H1 (cell line): ENCODE data around the gene FAM200B. TPM values are rescaled to one million over a fixed set of nuclear protein-coding genes. Genes with fewer than 3 reads are reported as not detected.

Experiments
- CTCF ChIA-PET: fragments of 300-600 bp; sonication (Branson Sonifier 250); formaldehyde crosslinking; loops from one replicate; lab custom pipeline; 2021; ENCODE audit not compliant: partially characterized antibody; lab: Charles Lee
- POLR2A ChIA-PET: fragments of 300-600 bp; sonication (Branson Sonifier 250); formaldehyde crosslinking; loops from one replicate; lab custom pipeline; 2021; ENCODE audit warnings: inconsistent platforms; ENCODE audit not compliant: partially characterized antibody; lab: Charles Lee
- DNase-seq, 2 experiments: peaks; one replicate each; pipeline versions ENCODE4 v3.0.0 to v3.0.0-alpha.2; 2010 to 2022; ENCODE audit warnings: low spot score in 2 of 2, low read depth in 1 of 2, mixed read lengths in 1 of 2
- FAIRE-seq: peaks from 2 replicates; lab custom pipeline; 2011; peaks lifted over from hg19 to GRCh38; lab: Jason Lieb, UNC
- H2AFZ ChIP-seq: 2 replicates; pipeline ENCODE4 v1.8.1; 2012; ENCODE audit warnings: low read length, inconsistent platforms
- H2AK5ac ChIP-seq: 2 replicates; pipeline ENCODE4 v1.6.1; 2013; ENCODE audit warnings: low read depth, low read length
- H2BK120ac ChIP-seq: replicated peaks from 2 replicates; pipeline ENCODE3; 2013; ENCODE audit warnings: low read depth, low read length, inconsistent platforms
- H2BK12ac ChIP-seq: 2 replicates; pipeline ENCODE4 v1.6.1; 2013; ENCODE audit warnings: low read depth, low read length
- H2BK15ac ChIP-seq: 2 replicates; pipeline ENCODE4 v1.6.1; 2013; ENCODE audit warnings: low read length
- H2BK20ac ChIP-seq: 2 replicates; pipeline ENCODE4 v1.6.1; 2013; ENCODE audit warnings: low read length
- H2BK5ac ChIP-seq: 2 replicates; pipeline ENCODE4 v1.6.1; 2013; ENCODE audit warnings: low read depth, low read length
- H3K14ac ChIP-seq: 2 replicates; pipeline ENCODE4 v1.6.1; 2013; ENCODE audit warnings: inconsistent platforms; ENCODE audit not compliant: insufficient read length
- H3K18ac ChIP-seq: 2 replicates; pipeline ENCODE4 v1.6.1; 2013; ENCODE audit warnings: low read length; ENCODE audit errors: extremely low read depth
- H3K23ac ChIP-seq: 2 replicates; pipeline ENCODE4 v1.6.1; 2013; ENCODE audit warnings: inconsistent platforms; ENCODE audit not compliant: insufficient read length
- H3K23me2 ChIP-seq: 2 replicates; pipeline ENCODE4 v1.6.1; 2013; ENCODE audit warnings: low read depth, low read length
- H3K27ac ChIP-seq: 2 replicates; pipeline ENCODE4 v1.6.1; 2011; ENCODE audit warnings: low read depth, low read length, inconsistent platforms
- H3K27me3 ChIP-seq, 4 experiments: replicated peaks in 1 of 4; 1 replicate in 1 of 4; 2 replicates in 3 of 4; pipeline versions ENCODE4 v1.6.1 to v1.8.1; 2011 to 2013; ENCODE audit warnings: low read length in 3 of 4, mild to moderate bottlenecking in 3 of 4, inconsistent platforms in 2 of 4, mixed read lengths in 2 of 4, moderate library complexity in 1 of 4; ENCODE audit not compliant: control insufficient read depth in 3 of 4, insufficient read depth in 3 of 4; ENCODE audit errors: extremely low read depth in 1 of 4
- H3K36me3 ChIP-seq, 4 experiments: 2 replicates each; pipeline versions ENCODE4 v1.6.1 to v1.8.1; 2011 to 2013; ENCODE audit warnings: mild to moderate bottlenecking in 4 of 4, low read length in 3 of 4, moderate library complexity in 2 of 4, control low read depth in 1 of 4, inconsistent platforms in 1 of 4; ENCODE audit not compliant: insufficient read depth in 4 of 4, control insufficient read depth in 2 of 4
- H3K4ac ChIP-seq: replicated peaks from 2 replicates; pipeline ENCODE3; 2013; ENCODE audit warnings: low read length, low read depth, mixed read lengths, inconsistent platforms; ENCODE audit not compliant: insufficient read length
- H3K4me1 ChIP-seq, 4 experiments: replicated peaks in 1 of 4; 1 replicate in 1 of 4; 2 replicates in 3 of 4; pipeline versions ENCODE4 v1.6.1 to v1.8.1; 2011 to 2013; ENCODE audit warnings: low read length in 3 of 4, inconsistent platforms in 2 of 4, mixed read lengths in 1 of 4; ENCODE audit not compliant: insufficient read depth in 4 of 4, control insufficient read depth in 3 of 4
- H3K4me2 ChIP-seq, 2 experiments: 2 replicates each; pipeline versions ENCODE4 v1.6.1 to v1.8.1; 2011 to 2013; ENCODE audit warnings: low read depth in 2 of 2, low read length in 2 of 2, control low read depth in 1 of 2, inconsistent platforms in 1 of 2, mild to moderate bottlenecking in 1 of 2; ENCODE audit not compliant: insufficient read depth in 1 of 2
- H3K4me3 ChIP-seq, 4 experiments: fragments of 200-600, 300-600 bp in 1 of 4; sonication (generic), shearing (Covaris generic), sonication (Bioruptor Twin) in 1 of 4; 2 replicates each; pipeline versions ENCODE4 v1.5.1 to v1.8.1; 2011 to 2016; ENCODE audit warnings: low read length in 4 of 4, low read depth in 3 of 4, control low read depth in 2 of 4, inconsistent platforms in 2 of 4, mild to moderate bottlenecking in 2 of 4, mixed read lengths in 1 of 4, moderate library complexity in 1 of 4; ENCODE audit not compliant: insufficient read depth in 2 of 4; ENCODE audit errors: extremely low read depth in 1 of 4
- H3K56ac ChIP-seq: replicated peaks from 2 replicates; pipeline ENCODE3; 2013; ENCODE audit warnings: low read depth, mild to moderate bottlenecking, mixed read lengths, low read length, inconsistent platforms; ENCODE audit not compliant: insufficient read length
- H3K79me1 ChIP-seq: 2 replicates; pipeline ENCODE4 v1.6.1; 2013; ENCODE audit warnings: low read depth, low read length, control low read depth
- H3K79me2 ChIP-seq, 2 experiments: 2 replicates each; pipeline versions ENCODE4 v1.6.1 to v1.8.1; 2012 to 2013; ENCODE audit warnings: low read length in 2 of 2, mild to moderate bottlenecking in 2 of 2, inconsistent platforms in 1 of 2; ENCODE audit not compliant: insufficient read depth in 2 of 2, control insufficient read depth in 1 of 2
- H3K9ac ChIP-seq, 4 experiments: replicated peaks in 1 of 4; 1 replicate in 1 of 4; 2 replicates in 3 of 4; pipeline versions ENCODE4 v1.6.1 to v1.8.1; 2011 to 2013; ENCODE audit warnings: low read depth in 3 of 4, low read length in 3 of 4, control low read depth in 2 of 4, mild to moderate bottlenecking in 2 of 4, moderate library complexity in 2 of 4, inconsistent platforms in 1 of 4; ENCODE audit errors: extremely low read depth in 1 of 4
- H3K9me3 ChIP-seq, 2 experiments: 2 replicates each; pipeline versions ENCODE4 v1.6.1 to v1.8.1; 2012 to 2013; ENCODE audit warnings: mild to moderate bottlenecking in 2 of 2, moderate library complexity in 2 of 2, control low read depth in 1 of 2, inconsistent platforms in 1 of 2, low read depth in 1 of 2, low read length in 1 of 2, mixed read lengths in 1 of 2; ENCODE audit not compliant: insufficient read depth in 2 of 2
- H4K20me1 ChIP-seq, 2 experiments: replicated peaks in 1 of 2; 2 replicates each; pipeline versions ENCODE3 to v1.8.1; 2011 to 2013; ENCODE audit warnings: inconsistent platforms in 2 of 2, low read length in 2 of 2, mild to moderate bottlenecking in 1 of 2; ENCODE audit not compliant: insufficient read depth in 2 of 2, control insufficient read depth in 1 of 2
- H4K5ac ChIP-seq: 2 replicates; pipeline ENCODE4 v1.6.1; 2013; ENCODE audit warnings: low read length, low read depth, mixed read lengths, inconsistent platforms; ENCODE audit not compliant: insufficient read length
- H4K8ac ChIP-seq: 2 replicates; pipeline ENCODE4 v1.8.0; 2013; ENCODE audit warnings: mild to moderate bottlenecking, moderate library complexity, low read length, inconsistent platforms; ENCODE audit not compliant: insufficient read depth; ENCODE audit errors: extremely low read depth
- H4K91ac ChIP-seq: replicated peaks from 2 replicates; pipeline ENCODE3; 2013; ENCODE audit warnings: low read length, mixed read lengths, inconsistent platforms; ENCODE audit not compliant: insufficient read length
- E2F6 ChIP-seq: IDR thresholded peaks from 2 replicates; pipeline ENCODE4 v1.6.1; 2012; ENCODE audit warnings: inconsistent platforms
- RAD21 ChIP-seq, 2 experiments: IDR thresholded peaks in 1 of 2; conservative IDR thresholded peaks in 1 of 2; 2 replicates each; pipeline ENCODE4 v1.6.1; 2011; ENCODE audit warnings: low read depth in 2 of 2, low read length in 2 of 2, improper control_type of control experiment in 1 of 2, inconsistent platforms in 1 of 2, mild to moderate bottlenecking in 1 of 2, moderate library complexity in 1 of 2
- WGBS, 2 experiments: shearing (Covaris generic) in 1 of 2; methylation state at CpG; one replicate each; pipeline versions ENCODE4 v1.1.6 to v1.1.7; 2013 to 2015; ENCODE audit warnings: low lambda C conversion rate in 2 of 2, mixed read lengths in 2 of 2, inconsistent platforms in 1 of 2, low coverage in 1 of 2, missing lambda C conversion rate in 1 of 2; ENCODE audit not compliant: insufficient replicate concordance in 2 of 2, insufficient coverage in 1 of 2, insufficient read length in 1 of 2; ENCODE audit errors: extremely low coverage in 1 of 2, missing lambda C conversion rate in 1 of 2; 5-methylcytosine and 5-hydroxymethylcytosine counted together
- polyA plus RNA-seq, 7 experiments: library from polyadenylated mRNA; depleted of rRNA in 3 of 7; stranded (reverse) in 5 of 7; unstranded in 2 of 7; fragments of >200 nt in 5 of 7; fragments of 200-250 nt in 2 of 7; gene quantifications; 1 replicate in 5 of 7; 2 replicates in 1 of 7; 4 replicates in 1 of 7; pipeline versions ENCODE4 v1.2.1 to v1.2.3, GENCODE V29; 2011 to 2013; ENCODE audit warnings: missing spikeins in 2 of 7, mixed read lengths in 2 of 7
- total RNA-seq: library from RNA; stranded (reverse); fragmentation: NEBNext Ultra II Directional; extraction: Animal tissue kit (Norgen Biotek cat#: 25700); gene quantifications from 2 replicates; pipeline ENCODE4 v1.2.1, GENCODE V29; 2021

FAM200B gene
- total and polyA plus RNA-seq, 2 of the 8 experiments (the other 6 are each of a cell fraction or from before 2014, with no cell fraction given): 10.7 to 23.7 TPM

DNA sequence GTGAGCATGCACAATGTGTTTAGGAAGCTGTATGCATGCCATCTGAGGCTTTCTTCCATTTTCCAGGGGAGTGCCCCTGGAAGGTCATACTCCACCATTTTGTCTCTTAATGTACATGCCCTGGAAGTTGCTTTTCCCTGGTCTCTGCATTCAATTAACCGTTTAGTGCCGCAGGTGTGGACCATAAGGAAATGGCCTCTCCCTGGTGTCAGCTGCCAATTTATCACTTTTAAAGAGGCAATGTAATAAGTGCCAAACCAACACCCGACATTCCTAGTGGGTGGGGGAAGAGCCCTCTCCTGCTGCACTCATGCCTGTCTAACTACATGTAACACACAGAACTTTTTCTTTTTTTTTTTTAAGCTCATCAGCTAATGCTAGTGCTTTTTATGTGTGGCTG lies 14.1 kb downstream of the FAM200B start:
- no peak overlapping the region for H2BK15ac ChIP-seq
- H3K79me1 ChIP-seq: no peaks in the 10 kb centered on the region
- TF ChIP-seq E2F6: no peak
- no peak for TF ChIP-seq RAD21 (IDR thresholded peaks at IDR 0.05 in 1 of 2, conservative IDR thresholded peaks at IDR 0.05 in 1 of 2; ENCODE audit: low read depth in 2 of 2, low read length in 2 of 2)

More for the DNA sequence above, 14.1 kb downstream of the FAM200B start:
- H3K27ac ChIP-seq: no peak overlapping the region
- H2AFZ ChIP-seq: 0 out of 2 replicates have a peak overlapping the region, but pooled peaks have one; percentile 42
- no peak overlapping the region for H3K23ac ChIP-seq
- H3K27me3 ChIP-seq: no peaks in the 10 kb centered on the region
- no peak for DNase-seq
- no peak overlapping the region for H3K9ac ChIP-seq
- no peaks in the 10 kb centered on the region for H3K36me3 ChIP-seq
- H2BK120ac ChIP-seq: no peak overlapping the region
- ChIA-PET CTCF (interaction anchor here (0.5 to 2.0 kb wide), 8 partner anchors 9 to 1798 kb away, joined by 3 to 5 read pairs (median 4); partner anchors contain the start of gene FAM200B), POLR2A (interaction anchor here (0.6 to 1.3 kb wide), 6 partner anchors 8 to 851 kb away, joined by 3 to 7 read pairs (median 3); partner anchors contain the start of gene FAM200B)
- no peak overlapping the region for H3K18ac ChIP-seq
- no peaks in the 10 kb centered on the region for H3K79me2 ChIP-seq
- H2BK5ac ChIP-seq: no peak overlapping the region
- H4K8ac ChIP-seq: no peak overlapping the region
- peak overlapping the region in 1 of 2 experiments; percentile 37; a peak in 2 of 4 replicates for H3K4me2 ChIP-seq
- no peak overlapping the region for H2BK12ac ChIP-seq
- no peak for FAIRE-seq
- peaks cover 1 to 7% (median 3%) of the 10 kb centered on the region in 4 experiments; a peak in 4 of 7 replicates for H3K4me1 ChIP-seq
- no peaks in the 10 kb centered on the region; a peak in 1 of 4 replicates for H3K9me3 ChIP-seq
- no peak overlapping the region for H3K4ac ChIP-seq
- no peak overlapping the region for H2BK20ac ChIP-seq
- no peak overlapping the region for H3K4me3 ChIP-seq
- no peak overlapping the region for H4K5ac ChIP-seq
- H2AK5ac ChIP-seq: no peak overlapping the region
- H3K14ac ChIP-seq: no peak overlapping the region
- H4K20me1 ChIP-seq: no peaks in the 10 kb centered on the region
- no peaks in the 10 kb centered on the region; the same call in 1 of the 2 replicates for H3K23me2 ChIP-seq
- H4K91ac ChIP-seq: no peak overlapping the region
- 89% methylated on average over 3 of the region's 3 CpGs; no CpG with 5 or more reads in 1 of the 2 experiments for WGBS, 2 experiments
- H3K56ac ChIP-seq: no peak overlapping the region
